OCI-LY1 (cell line): ENCODE results near the gene LETMD1.

ENCODE experiments used
- H2AFZ ChIP-seq: fragments of 200-600 bp; sonication (generic), shearing (Covaris generic); 2 replicates; pipeline ENCODE4 v1.6.0; 2014; ENCODE audit warnings: antibody characterized with exemption, mild to moderate bottlenecking, low read length
- H3F3A ChIP-seq: fragments of 200-600 bp; sonication (generic), shearing (Covaris generic); 2 replicates; pipeline ENCODE4 v1.6.0; 2014; ENCODE audit warnings: mild to moderate bottlenecking, antibody characterized with exemption, low read length, moderate library complexity; ENCODE audit not compliant: insufficient read depth
- H3K27ac ChIP-seq: fragments of 200-600 bp; sonication (generic); 2 replicates; pipeline ENCODE4 v1.5.1; 2014; ENCODE audit warnings: low read length, mixed run types, mild to moderate bottlenecking, low read depth; ENCODE audit not compliant: poor library complexity, severe bottlenecking
- H3K27me3 ChIP-seq: fragments of 200-600 bp; sonication (generic); 2 replicates; pipeline ENCODE4 v1.6.0; 2014; ENCODE audit warnings: antibody characterized with exemption, mild to moderate bottlenecking, low read length, moderate library complexity; ENCODE audit not compliant: insufficient read depth
- H3K36me3 ChIP-seq: fragments of 200-600 bp; sonication (generic); 2 replicates; pipeline ENCODE4 v1.6.1; 2014; ENCODE audit warnings: mild to moderate bottlenecking, antibody characterized with exemption, low read length, moderate library complexity, mixed read lengths; ENCODE audit not compliant: insufficient read depth
- H3K4me1 ChIP-seq: fragments of 200-600 bp; sonication (generic); 2 replicates; pipeline ENCODE4 v1.5.1; 2014; ENCODE audit warnings: mild to moderate bottlenecking, low read length, moderate library complexity; ENCODE audit not compliant: insufficient read depth, severe bottlenecking
- H3K4me2 ChIP-seq: fragments of 200-600 bp; sonication (generic), shearing (Covaris generic); 2 replicates; pipeline ENCODE4 v1.6.1; 2014; ENCODE audit warnings: low read length
- H3K4me3 ChIP-seq: fragments of 200-600 bp; sonication (generic); 2 replicates; pipeline ENCODE4 v1.5.1; 2014; ENCODE audit warnings: low read length, low read depth, mild to moderate bottlenecking, mixed read lengths; ENCODE audit not compliant: poor library complexity, severe bottlenecking
- H3K79me2 ChIP-seq: fragments of 200-600 bp; shearing (Covaris generic); 2 replicates; pipeline ENCODE4 v1.6.1; 2016; ENCODE audit warnings: mixed run types, low read length, mixed read lengths; ENCODE audit not compliant: insufficient read depth
- H3K9ac ChIP-seq: fragments of 200-600 bp; sonication (generic), shearing (Covaris generic); 2 replicates; pipeline ENCODE4 v1.6.1; 2014; ENCODE audit warnings: mild to moderate bottlenecking, low read length, mixed read lengths
- H3K9me2 ChIP-seq: fragments of 200-600 bp; sonication (generic), shearing (Covaris generic); 2 replicates; pipeline ENCODE4 v1.6.1; 2014; ENCODE audit warnings: low read depth, mild to moderate bottlenecking, low read length, mixed read lengths
- H3K9me3 ChIP-seq: fragments of 200-600 bp; shearing (Covaris generic); 2 replicates; pipeline ENCODE4 v1.6.1; 2014; ENCODE audit warnings: low read length, mixed read lengths
- H4K20me1 ChIP-seq: fragments of 200-600 bp; sonication (generic), shearing (Covaris generic); 2 replicates; pipeline ENCODE4 v1.6.0; 2016; ENCODE audit warnings: mild to moderate bottlenecking, low read length; ENCODE audit not compliant: insufficient read depth
- CTCF ChIP-seq: fragments of 200-600 bp; sonication (generic), shearing (Covaris generic); IDR thresholded peaks from 2 replicates; pipeline ENCODE4 v1.5.1; 2017; ENCODE audit warnings: mild to moderate bottlenecking, antibody characterized with exemption, low read length, moderate library complexity, mixed read lengths
- EZH2 ChIP-seq: fragments of 200-600 bp; sonication (generic), shearing (Covaris generic); IDR thresholded peaks from 2 replicates; pipeline ENCODE4 v1.8.0; 2017; ENCODE audit warnings: borderline replicate concordance, mixed run types, mild to moderate bottlenecking, antibody characterized with exemption, low read length, moderate library complexity, mixed read lengths

LETMD1 gene

GRCh38 chr12:51087818-51088217, 39.7 kb downstream of the LETMD1 start:
- TF ChIP-seq EZH2 (no peak), CTCF (no peak)
- no peak overlapping the region for H2AFZ ChIP-seq
- no peak overlapping the region for H3K4me3 ChIP-seq
- H3K27ac ChIP-seq, result no peak overlapping the region
- no peak overlapping the region for H3K4me2 ChIP-seq
- H4K20me1 ChIP-seq, result no peaks in the 10 kb centered on the region
- peaks cover 2% of the 10 kb centered on the region for H3K4me1 ChIP-seq
- no peaks in the 10 kb centered on the region for H3K79me2 ChIP-seq
- no peaks in the 10 kb centered on the region for H3K9me2 ChIP-seq
- no peaks in the 10 kb centered on the region for H3K36me3 ChIP-seq
- no peaks in the 10 kb centered on the region for H3K9me3 ChIP-seq
- no peak overlapping the region for H3K9ac ChIP-seq
- H3F3A ChIP-seq, result no peaks in the 10 kb centered on the region
- no peaks in the 10 kb centered on the region for H3K27me3 ChIP-seq

GRCh38 chr12:51090705-51091229, 42.6 kb downstream of the LETMD1 start:
- no peak overlapping the region for H3K4me2 ChIP-seq
- no peaks in the 10 kb centered on the region for H3F3A ChIP-seq
- no peak overlapping the region for H3K9ac ChIP-seq
- no peak overlapping the region for H3K27ac ChIP-seq
- no peaks in the 10 kb centered on the region for H3K36me3 ChIP-seq
- no peak overlapping the region for H2AFZ ChIP-seq
- H4K20me1 ChIP-seq, result no peaks in the 10 kb centered on the region
- H3K9me3 ChIP-seq, result no peaks in the 10 kb centered on the region
- H3K4me1 ChIP-seq, result no peaks in the 10 kb centered on the region
- no peak for TF ChIP-seq CTCF
- TF ChIP-seq EZH2, result no peak
- no peak overlapping the region for H3K4me3 ChIP-seq
- H3K79me2 ChIP-seq, result no peaks in the 10 kb centered on the region
- H3K9me2 ChIP-seq, result no peaks in the 10 kb centered on the region
- H3K27me3 ChIP-seq, result no peaks in the 10 kb centered on the region

- H3K4me3 ChIP-seq, result no peak overlapping the region
- H3K9me2 ChIP-seq, result no peaks in the 10 kb centered on the region
- no peaks in the 10 kb centered on the region for H3K79me2 ChIP-seq
- no peaks in the 10 kb centered on the region for H3K36me3 ChIP-seq
- no peaks in the 10 kb centered on the region for H4K20me1 ChIP-seq
- no peaks in the 10 kb centered on the region for H3F3A ChIP-seq
- H3K4me2 ChIP-seq, result no peak overlapping the region
- H3K27ac ChIP-seq, result no peak overlapping the region
- no peak overlapping the region for H3K9ac ChIP-seq
- H3K4me1 ChIP-seq, result no peaks in the 10 kb centered on the region
- TF ChIP-seq CTCF (no peak), EZH2 (no peak)
- H2AFZ ChIP-seq, result no peak overlapping the region
- H3K27me3 ChIP-seq, result no peaks in the 10 kb centered on the region
- no peaks in the 10 kb centered on the region for H3K9me3 ChIP-seq
Measured at GRCh38 chr12:51098611-51099010, 50.5 kb downstream of the LETMD1 start.
